GM10847 (cell line): Measurements from ENCODE around the gene PRR23C.

Experiments used
- POLR2A ChIP-seq: IDR thresholded peaks from 2 replicates; pipeline ENCODE4 v1.6.1; 2011; ENCODE audit not compliant: insufficient read length; ENCODE audit errors: extremely low read depth

The PRR23C gene

GRCh38 chr3:139020036-139020867, 24.4 kb downstream of the PRR23C start:
- TF ChIP-seq POLR2A, result no peak

DNA sequence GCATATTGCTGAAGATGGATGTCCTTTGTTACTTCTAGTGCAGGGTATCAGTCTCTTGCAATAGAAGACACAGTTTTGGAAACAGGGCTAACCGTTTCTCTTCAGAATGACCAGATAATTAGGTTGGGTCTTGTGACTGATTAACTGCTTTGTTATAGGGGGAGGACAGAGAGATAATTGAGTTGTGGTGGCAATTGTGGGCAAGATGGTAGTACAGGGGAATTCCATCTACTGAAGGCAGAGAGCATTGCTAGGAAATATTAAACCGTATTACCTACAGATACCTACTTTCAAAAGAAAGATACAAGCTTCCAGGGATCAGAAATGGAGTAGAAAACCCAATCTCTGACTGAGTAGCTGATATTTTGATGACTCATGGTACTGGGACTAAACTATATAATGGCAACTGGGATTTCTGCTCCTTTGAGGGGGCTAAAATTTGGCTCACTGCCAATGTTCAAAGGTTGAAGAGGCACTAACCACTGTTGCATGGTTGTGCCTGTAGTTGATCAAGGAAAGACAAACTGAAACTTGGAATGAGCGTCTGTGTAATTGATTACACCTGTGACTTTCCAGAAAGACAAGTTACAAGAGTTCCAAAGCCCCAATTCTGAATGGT, 28.2 kb downstream of the PRR23C start:
- TF ChIP-seq POLR2A, result no peak

DNA sequence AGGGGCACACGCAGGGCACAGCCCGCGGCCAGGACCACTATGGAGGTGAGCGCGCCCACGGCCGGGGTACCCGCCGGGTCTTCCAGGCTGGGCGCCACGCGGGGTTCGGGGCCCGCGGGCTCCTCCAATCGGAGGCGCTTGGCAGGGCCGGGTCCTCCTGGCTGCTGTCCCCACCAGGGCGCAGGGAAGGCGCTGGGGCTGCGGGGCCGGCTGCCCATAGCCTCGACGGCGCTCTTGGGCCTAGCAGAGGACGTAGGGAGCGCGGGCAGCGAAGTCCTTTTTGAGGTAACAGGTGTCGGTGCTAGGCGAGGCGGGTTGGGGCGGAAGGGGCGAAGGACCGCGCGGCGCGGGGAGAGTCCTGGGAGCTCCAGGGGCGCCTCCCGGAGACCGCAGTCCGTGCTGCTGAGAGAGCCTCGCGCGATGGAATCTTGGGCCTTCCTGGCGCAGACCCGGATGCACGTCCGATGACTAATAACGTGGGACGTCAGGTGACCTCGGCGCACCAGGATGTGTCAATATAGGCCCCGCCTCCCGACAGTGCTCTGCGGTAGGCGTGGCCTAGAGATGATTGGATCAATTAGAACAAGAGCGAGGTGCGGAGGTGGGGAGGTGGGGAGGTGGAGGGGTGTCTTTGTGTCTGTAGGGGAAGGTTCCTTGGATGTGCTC, 38.5 kb downstream of the PRR23C start, which contains the start of gene PRR23A:
TSS of gene PRR23A (minus strand) at position 218 of the 666 bp plus-strand sequence. CDS start at position 218, 0 bp downstream.
- TF ChIP-seq POLR2A, result no peak

- no peak for TF ChIP-seq POLR2A
These were observed 39.2 kb downstream of the PRR23C start for GRCh38 chr3:139005356-139005993.

- no peak for TF ChIP-seq POLR2A
These were observed 49.0 kb downstream of the PRR23C start for GRCh38 chr3:138995706-138996105.
